ENCODE data around the gene LYRM7.
"Not testable (repeated sequence)": the region's sequence is repeated elsewhere in the genome, so short reads cannot be mapped to it uniquely, and the experiment has no call there.

The LYRM7 gene

GRCh38 chr5:131170540-131171275 lies at the start of gene LYRM7:
Gene LYRM7 (plus strand): TSS chr5:131170944. CDS start chr5:131171021, 77 bp downstream.
- DNase-seq = peak; percentile 98

- not testable (repeated sequence) for DNase-seq
Observed at GRCh38 chr5:131127244-131127643, 43.5 kb upstream of the LYRM7 start.

DNA sequence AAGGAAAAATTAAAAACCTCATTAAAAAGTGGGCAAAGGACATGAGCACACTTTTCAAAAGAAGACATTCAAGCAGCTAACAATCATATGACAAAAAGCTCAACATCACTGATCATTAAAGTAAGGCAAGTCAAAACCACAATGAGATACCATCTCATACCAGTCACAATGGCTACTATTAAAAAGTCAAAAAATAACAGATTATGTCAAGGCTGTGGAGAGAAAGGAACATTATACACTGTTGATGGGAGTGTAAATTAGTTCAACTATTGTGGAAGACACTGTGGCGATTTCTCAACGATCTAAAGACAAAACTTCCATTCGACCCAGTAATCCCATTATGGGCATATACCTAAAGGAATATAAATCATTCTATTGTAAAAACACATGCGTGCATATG lies 41.4 kb upstream of the LYRM7 start:
- DNase-seq = no peak

DNA sequence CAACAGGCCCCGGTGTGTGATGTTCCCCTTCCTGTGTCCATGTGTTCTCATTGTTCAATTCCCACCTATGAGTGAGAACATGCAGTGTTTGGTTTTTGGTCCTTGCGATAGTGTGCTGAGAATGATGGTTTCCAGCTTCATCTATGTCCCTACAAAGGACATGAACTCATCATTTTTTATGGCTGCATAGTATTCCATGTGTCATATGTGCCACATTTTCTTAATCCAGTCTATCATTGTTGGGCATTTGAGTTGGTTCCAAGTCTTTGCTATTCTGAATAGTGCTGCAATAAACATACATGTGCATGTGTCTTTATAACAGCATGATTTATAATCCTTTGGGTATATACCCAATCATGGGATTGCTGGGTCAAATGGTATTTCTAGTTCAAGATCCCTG lies 37.7 kb upstream of the LYRM7 start:
- DNase-seq = not testable (repeated sequence)

DNA sequence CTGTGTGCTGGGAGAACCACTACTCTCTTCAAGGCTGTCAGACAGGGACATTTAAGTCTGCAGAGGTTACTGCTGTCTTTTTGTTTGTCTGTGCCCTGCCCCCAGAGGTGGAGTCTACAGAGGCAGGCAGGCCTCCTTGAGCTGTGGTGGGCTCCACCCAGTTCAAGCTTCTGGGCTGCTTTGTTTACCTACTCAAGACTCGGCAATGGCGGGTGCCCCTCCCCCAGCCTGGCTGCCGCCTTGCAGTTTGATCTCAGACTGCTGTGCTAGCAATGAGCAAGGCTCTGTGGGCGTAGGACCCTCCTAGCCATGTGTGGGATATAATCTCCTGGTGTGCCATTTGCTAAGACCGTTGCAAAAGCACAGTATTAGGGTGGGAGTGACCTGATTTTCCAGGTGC lies 32.3 kb upstream of the LYRM7 start:
- peak; percentile 64 for DNase-seq

GRCh38 chr5:131139321-131139720 lies 31.4 kb upstream of the LYRM7 start:
- no peak for DNase-seq

- DNase-seq = no peak
Observed at GRCh38 chr5:131142970-131143617, 27.6 kb upstream of the LYRM7 start.

GRCh38 chr5:131147258-131147657 lies 23.5 kb upstream of the LYRM7 start:
- DNase-seq = no peak

GRCh38 chr5:131148835-131149234 lies 21.9 kb upstream of the LYRM7 start:
- DNase-seq = no peak

DNA sequence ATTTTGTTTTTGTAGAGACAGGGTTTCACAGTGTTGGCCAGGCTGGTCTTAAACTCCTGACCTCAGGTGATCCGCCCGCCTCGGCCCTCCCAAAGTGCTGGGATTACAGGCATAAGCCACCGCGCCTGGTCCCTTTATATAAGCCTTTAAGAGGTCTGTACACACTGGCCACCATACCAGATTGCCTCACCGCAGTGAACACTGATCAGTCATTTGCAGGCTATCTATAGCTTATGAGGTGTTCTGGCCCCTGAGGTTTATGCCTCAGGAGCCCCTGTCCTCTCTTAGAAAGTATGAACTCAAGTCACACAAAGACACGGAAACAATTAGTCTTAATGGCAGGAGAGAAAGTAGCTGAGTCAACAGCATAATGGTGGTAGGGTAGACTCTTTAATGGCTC lies 20.3 kb upstream of the LYRM7 start:
- no peak for DNase-seq

GRCh38 chr5:131151216-131151615 lies 19.5 kb upstream of the LYRM7 start:
- no peak for DNase-seq

- DNase-seq = no peak
Observed at GRCh38 chr5:131156385-131156784, 14.4 kb upstream of the LYRM7 start.

- no peak for DNase-seq
Observed at GRCh38 chr5:131156957-131157356, 13.8 kb upstream of the LYRM7 start.

DNA sequence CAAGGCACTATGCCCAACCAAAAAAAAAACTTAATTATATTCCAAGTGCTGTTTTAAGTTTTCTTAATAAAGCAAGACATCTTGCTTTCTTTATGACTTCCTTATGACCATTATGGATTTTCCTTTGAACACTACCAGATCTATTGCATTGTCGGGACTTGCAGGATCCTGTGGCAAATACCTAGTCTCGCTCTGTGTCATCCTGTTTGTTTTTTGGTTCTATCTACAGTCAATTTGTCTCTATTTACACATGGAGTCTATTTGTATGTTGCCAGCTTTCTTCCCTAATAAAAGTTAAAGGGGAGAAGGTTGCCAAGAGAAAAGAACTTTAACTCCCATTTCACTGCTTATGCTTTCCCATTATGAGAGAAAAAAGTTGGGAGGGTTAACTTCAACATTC lies 10.6 kb upstream of the LYRM7 start:
- DNase-seq = no peak

DNA sequence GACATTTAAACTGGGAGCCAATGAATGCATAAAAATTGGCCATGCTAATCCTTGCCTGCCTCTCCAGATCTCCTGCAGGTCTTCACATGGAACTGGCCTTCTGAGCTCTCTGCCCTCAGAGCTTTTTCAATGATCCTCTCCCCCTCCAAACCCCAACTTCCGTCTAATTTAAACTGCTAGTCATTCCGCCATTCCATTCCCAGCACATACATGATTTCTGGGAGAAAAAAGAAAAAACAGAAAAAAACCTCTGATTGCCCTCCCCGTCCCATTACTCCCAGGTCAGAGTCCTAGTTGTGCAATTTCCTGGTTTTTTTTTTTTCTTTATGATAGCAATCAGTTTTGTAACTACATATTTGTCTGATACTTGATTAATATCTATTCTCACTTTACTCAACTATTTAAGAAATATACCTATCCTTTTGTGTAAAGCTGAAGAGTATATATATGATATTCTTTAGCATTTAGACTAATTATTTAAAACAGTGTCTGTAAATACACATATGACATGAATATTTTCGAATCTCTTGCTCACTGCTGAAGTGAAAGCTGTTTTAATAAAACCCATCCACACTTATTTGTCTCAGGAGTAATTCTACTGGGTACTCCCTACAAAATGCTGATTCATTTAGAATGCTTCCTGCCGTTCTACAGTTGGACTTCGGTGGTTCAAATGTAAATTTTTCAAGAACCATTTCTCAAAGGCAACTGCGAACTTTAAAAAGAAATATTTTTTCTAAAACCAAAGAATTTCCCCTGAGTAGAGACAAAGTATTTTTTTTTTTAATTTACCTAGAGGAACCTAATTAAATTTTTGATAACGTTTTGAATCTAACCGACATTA lies 7.2 kb upstream of the LYRM7 start:
- DNase-seq = no peak

DNA sequence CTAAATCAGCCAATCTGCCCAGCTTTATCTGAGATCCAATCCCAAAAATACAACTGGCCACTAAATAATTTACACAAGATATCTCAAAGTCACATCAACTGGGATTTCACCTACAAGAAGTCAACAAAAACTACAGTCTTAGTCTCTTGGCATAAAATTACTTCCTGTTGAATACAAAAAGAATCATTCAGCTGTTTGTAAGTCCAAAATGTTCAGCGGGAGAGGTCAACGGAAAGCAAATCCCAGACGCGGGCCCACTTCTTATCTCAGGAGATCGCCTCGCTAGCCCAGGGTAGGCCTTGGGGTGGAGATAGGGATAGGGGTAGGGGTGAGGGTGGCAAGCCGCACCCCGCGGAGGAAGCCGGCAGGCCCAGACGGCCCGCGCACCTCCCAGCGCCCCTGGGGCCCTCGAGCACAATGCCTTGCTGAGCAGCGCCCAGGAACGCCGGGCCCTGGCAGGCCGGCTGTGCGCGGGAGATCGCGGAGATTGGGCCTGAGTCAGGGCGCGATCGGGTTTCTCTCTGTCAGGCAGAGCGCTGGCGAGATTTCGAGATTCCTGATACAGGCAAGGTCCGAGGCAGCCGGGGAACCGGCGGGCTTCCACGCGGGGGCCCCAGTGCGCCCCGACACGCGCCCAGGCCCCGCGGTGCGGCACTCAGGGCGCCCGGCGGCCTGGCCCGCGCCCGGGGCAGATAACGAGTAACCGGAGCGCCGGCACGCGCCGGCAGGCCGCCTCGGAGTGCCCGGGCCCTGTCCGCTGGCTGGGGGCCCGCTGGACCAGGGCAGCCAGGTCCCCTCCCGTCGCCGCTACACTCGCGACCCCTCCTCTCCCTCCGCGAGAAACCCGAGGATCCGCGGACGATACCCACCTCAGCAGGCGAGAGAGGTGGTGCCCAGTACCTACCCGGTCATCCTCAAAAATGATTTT lies 6.3 kb upstream of the LYRM7 start:
- peak; percentile 89 for DNase-seq

DNA sequence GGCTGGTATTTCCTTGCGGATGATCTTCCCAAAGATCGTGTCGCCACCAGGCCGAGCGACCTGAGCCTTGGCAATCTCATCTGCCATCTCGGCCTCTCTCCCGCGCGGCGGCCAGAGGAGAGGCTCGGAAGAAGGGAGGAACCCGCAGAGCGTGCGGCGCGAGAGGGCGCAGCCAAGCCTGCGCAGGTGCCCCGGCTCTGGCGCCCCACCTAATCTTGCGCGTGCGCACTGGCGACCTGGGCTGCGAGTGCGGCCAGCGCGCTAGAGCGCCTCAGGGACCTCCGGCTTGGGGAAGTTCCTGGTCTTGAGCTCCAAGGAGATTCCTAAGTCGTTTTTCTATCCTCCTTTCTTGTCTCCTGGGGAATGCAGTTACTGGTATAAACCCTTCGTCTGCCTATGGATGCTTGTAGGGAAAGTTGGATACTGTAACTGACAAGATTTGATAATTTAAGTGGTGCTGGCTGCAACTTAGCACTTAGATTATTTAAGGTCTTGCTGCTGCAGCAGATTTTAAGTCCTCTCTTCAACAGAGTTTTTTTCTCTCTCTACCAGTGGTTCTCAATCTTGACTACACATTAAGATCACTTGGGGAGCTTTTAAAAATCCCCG lies 5.5 kb upstream of the LYRM7 start, which contains the start of gene HINT1:
TSS of gene HINT1 (minus strand) at position 138 of the 609 bp plus-strand sequence. CDS start at position 87, 51 bp downstream.
- DNase-seq = peak; percentile 97

DNA sequence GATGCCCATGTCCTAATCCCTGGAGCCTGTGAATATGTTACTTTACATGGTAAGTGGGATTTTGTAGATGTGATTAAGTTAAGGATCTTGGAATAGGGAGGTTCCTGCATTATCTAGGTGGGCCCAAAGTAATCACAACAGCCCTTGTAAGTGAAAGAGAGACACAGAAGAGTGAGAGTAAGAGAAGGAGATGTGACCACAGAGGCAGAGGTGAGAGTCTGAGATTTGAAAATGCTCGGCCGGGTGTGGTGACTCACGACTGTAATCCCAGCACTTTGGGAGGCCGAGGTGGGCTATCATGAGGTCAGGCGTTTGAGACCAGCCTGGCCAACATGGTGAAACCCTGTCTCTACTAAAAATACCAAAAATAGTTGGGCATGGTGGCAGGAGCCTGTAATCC lies 3.1 kb upstream of the LYRM7 start:
- no peak for DNase-seq

- DNase-seq = no peak
Observed at GRCh38 chr5:131169810-131170539, 769 bp upstream of the LYRM7 start.

DNA sequence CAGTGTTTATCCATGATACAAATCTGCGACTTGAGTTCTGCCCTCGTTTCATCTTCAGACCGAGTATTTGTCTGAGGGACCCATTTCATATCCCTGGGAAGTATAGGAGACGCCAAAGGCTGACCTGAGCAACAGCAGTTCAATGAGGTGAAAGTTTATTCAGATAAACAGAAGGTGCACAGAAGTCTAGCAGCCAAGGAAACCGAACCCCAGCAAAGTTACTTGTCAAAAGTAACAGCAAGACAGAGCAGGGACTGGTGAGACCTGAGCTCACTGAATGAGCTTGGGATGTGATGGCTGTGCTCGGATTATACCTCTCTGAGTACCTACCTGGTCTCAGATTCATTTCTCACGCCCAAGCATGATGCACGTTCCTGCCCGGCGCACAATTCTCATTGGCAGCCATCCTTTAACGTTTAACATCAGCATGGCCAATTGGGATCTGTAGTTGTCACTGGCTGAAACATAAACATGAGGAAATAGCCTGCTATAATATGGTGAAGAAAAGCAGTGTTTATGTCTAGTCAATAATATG lies 599 bp downstream of the LYRM7 start:
- DNase-seq = no peak

DNA sequence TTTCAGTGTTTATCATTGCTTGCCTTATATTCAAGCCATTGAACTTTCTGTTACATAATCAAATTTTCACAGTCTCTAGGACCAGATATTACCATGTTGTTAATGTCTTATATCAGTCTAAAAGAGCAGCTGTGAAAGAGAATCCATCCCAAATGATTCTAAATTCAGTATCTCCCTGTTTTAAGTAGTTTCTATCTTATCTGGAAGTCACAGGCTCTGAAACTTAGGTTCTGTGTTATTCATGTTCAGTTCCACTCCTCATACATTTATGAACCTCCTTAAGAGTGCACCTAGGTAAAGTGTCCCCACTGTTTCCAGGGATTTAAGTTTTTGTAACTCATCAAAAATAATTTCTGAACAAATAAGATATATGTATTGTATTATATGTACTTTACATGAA lies 9.7 kb downstream of the LYRM7 start:
- DNase-seq = no peak
